ENCODE data around the gene HOXD12.

HOXD12 gene

DNA sequence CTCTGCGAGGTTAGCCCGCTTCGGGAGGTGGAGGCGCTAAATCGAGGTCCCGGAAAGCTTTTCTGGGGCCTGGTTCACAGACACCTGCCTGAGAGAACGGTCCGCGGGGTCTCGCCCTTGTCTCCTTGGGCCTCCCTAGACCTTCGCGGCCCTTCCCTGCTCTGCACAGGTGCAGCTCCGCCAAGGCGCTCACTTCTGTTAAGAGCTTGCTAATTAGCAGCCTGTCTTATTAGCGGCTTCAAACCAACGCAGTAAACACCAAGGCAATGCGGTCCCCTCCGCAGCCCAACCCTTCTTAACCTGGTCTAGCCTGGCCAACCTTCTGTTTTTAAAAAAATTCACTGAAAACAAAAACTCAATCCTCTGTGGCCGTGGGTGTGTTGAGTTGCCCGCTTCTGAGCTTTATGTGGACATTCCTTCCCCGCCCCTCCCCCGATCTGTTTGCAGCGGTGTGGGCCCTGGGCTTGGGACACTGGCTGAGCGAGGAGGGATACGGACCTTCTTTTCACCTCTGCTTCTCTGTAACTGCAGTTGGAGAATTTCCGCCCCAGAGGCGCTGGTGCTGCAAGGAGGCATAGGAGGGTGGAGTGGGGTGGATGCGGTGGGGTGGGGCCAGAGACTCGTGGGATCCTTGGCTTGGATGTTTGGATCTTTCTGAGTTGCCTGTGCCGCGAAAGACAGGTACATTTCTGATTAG, 48.4 kb downstream of the HOXD12 start:
- no peak for DNase-seq (ENCODE audit: low read depth)

DNA sequence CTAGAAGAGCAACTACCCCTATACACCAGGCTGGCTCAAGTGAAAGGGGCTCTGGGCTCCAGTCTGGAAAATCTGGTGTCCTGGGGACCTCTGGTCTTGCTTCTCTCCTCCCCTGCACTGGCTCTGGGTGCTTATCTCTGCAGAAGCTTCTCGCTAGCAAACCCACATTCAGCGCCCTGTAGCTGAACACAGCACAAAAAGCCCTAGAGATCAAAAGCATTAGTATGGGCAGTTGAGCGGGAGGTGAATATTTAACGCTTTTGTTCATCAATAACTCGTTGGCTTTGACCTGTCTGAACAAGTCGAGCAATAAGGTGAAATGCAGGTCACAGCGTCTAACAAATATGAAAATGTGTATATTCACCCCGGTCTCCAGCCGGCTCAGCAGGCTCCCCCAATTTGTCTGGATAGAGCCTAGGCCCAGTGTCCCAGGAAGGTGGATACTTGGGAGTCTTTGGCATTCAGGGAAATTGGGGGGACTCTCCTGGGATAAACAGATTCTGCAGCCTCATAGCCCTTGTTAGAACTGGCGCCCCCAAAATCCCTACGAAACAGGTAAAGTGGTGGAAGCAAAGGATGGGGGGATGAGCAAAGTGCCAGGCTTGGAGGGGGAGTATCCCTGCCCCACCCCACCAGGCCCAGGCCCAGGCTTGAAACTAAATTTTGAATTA, 49.3 kb downstream of the HOXD12 start:
- no peak for DNase-seq (ENCODE audit: low read depth)

- no peak for DNase-seq (ENCODE audit: low read depth)
These were observed 49.9 kb downstream of the HOXD12 start for GRCh38 chr2:176149481-176149938.

- DNase-seq (ENCODE audit: low read depth): no peak
These were observed 50.5 kb downstream of the HOXD12 start for GRCh38 chr2:176149939-176150583.

- DNase-seq (ENCODE audit: low read depth): no peak
These were observed 51.2 kb downstream of the HOXD12 start for GRCh38 chr2:176150584-176151441.

- no peak for DNase-seq (ENCODE audit: low read depth)
These were observed 52.1 kb downstream of the HOXD12 start, which contains the start of gene HOXD4 for GRCh38 chr2:176151442-176152287. Gene HOXD4 (plus strand): TSS chr2:176151550. CDS start chr2:176151634, 84 bp downstream.
